A673 (cell line): ENCODE measurements around the gene TTLL5.

Experiments used
- EZH2 ChIP-seq: fragments of 200-600 bp; sonication (generic); IDR thresholded peaks from 2 replicates; pipeline ENCODE4 v1.6.1; 2017; ENCODE audit warnings: borderline replicate concordance, low read depth, mild to moderate bottlenecking, mixed read lengths, antibody characterized with exemption, low read length; ENCODE audit not compliant: poor library complexity, severe bottlenecking
- TF ChIP-seq, protein P1 (sequence below): fragments of 300-800, 200-600 bp; sonication (generic); conservative IDR thresholded peaks from 2 replicates; pipeline ENCODE4 v1.5.1; 2017; ENCODE audit warnings: low read depth, mild to moderate bottlenecking, antibody characterized with exemption, low read length, moderate library complexity, mixed read lengths

DNA sequence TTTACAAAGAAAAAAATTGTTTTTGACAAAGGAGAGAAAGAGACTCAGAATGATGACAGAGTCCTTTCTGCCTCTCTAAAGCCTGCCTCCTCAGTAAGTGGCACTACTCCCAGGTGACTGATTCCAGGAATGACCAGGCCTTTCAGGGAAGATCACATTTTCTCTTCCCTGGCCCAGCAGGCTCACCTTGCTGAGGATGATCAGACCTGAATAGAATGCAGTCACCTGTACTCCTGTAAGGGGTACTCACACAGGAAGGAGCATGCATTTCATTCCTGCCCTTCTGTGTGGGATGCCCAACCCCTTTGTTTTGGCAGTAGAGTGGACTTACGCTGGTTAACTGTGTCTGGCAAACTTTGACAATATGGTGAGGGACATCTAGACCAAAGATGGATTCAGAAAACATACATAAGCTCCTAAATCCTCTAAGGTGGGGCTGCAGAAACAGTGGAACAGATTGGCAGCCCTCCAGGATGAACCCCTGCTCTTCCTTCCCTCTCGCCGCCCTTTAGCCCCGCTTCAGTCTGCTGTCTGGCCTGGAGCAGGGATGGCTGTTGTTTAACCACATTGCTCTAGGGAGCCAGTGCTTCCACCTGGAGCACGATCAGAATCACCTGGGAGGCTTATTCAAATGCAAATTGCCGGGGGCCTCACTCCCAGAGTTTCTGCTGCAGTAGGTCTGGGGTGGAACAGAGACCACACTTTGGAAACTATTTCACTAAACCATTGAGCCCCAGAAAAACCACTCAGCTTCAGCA lies 30.2 kb upstream of the TTLL5 start:
- TF ChIP-seq, protein P1, sequence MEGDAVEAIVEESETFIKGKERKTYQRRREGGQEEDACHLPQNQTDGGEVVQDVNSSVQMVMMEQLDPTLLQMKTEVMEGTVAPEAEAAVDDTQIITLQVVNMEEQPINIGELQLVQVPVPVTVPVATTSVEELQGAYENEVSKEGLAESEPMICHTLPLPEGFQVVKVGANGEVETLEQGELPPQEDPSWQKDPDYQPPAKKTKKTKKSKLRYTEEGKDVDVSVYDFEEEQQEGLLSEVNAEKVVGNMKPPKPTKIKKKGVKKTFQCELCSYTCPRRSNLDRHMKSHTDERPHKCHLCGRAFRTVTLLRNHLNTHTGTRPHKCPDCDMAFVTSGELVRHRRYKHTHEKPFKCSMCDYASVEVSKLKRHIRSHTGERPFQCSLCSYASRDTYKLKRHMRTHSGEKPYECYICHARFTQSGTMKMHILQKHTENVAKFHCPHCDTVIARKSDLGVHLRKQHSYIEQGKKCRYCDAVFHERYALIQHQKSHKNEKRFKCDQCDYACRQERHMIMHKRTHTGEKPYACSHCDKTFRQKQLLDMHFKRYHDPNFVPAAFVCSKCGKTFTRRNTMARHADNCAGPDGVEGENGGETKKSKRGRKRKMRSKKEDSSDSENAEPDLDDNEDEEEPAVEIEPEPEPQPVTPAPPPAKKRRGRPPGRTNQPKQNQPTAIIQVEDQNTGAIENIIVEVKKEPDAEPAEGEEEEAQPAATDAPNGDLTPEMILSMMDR, result no peak
- TF ChIP-seq EZH2, result no peak
